Occipital lobe (tissue), 2 donors: ENCODE measurements around the gene ZNF416. TPM values are rescaled to one million over a fixed set of nuclear protein-coding genes. Genes with fewer than 3 reads are reported as not detected.

Experiments used
- DNase-seq: peaks from one replicate; lab custom pipeline; 2025; lab: John Stamatoyannopoulos, UW
- total RNA-seq: library from RNA; depleted of rRNA; stranded (reverse); fragments of >200 nt; gene quantifications from one replicate; pipeline ENCODE4 v1.2.3, GENCODE V29; 2014

ZNF416 gene
- total RNA-seq, 1 donor from 2014 or later = 15.1 TPM

GRCh38 chr19:57559404-57560025 lies 19.2 kb downstream of the ZNF416 start, which contains the start of gene ZNF550:
ZNF550 (minus strand) TSS chr19:57559863; CDS start chr19:57559682, 181 bp downstream.
- DNase-seq = peak; percentile 85

- no peak for DNase-seq
Observed at GRCh38 chr19:57559008-57559403, 19.7 kb downstream of the ZNF416 start.

- DNase-seq = no peak
Observed at GRCh38 chr19:57558525-57558924, 20.2 kb downstream of the ZNF416 start.

GRCh38 chr19:57557659-57558058 lies 21.1 kb downstream of the ZNF416 start:
- no peak for DNase-seq

- no peak for DNase-seq
Observed at GRCh38 chr19:57552432-57552831, 26.3 kb downstream of the ZNF416 start.

GRCh38 chr19:57546513-57546912 lies 32.2 kb downstream of the ZNF416 start:
- no peak for DNase-seq

GRCh38 chr19:57537953-57538547 lies 40.7 kb downstream of the ZNF416 start:
- DNase-seq = no peak

GRCh38 chr19:57527136-57527881 lies 51.4 kb downstream of the ZNF416 start, which contains the start of gene ZNF549:
ZNF549 (plus strand) TSS chr19:57527356; CDS start chr19:57527574, 218 bp downstream.
- peak; percentile 74 for DNase-seq

Other genes with a start within 250 kb of the ZNF416 start
- gene ZNF304, start 227.6 kb downstream of the ZNF416 start, total RNA-seq = 22.1 TPM
- 26.2 TPM for gene TRAPPC2B, start 215.4 kb downstream of the ZNF416 start, total RNA-seq
- gene ZNF547, start 215.4 kb downstream of the ZNF416 start, total RNA-seq = 11.2 TPM
- 49.1 TPM for gene ZNF548, start 189.1 kb downstream of the ZNF416 start, total RNA-seq
- gene ZNF17, start 167.8 kb downstream of the ZNF416 start, total RNA-seq = 31.7 TPM
- 37.1 TPM for gene ZNF749, start 143.6 kb downstream of the ZNF416 start, total RNA-seq
- 5.0 TPM for gene VN1R1, start 121.8 kb downstream of the ZNF416 start, total RNA-seq
- gene ZNF772, start 101.3 kb downstream of the ZNF416 start, total RNA-seq = 73.9 TPM
- gene ZNF419, start 91.2 kb downstream of the ZNF416 start, total RNA-seq = 32.1 TPM
- 26.4 TPM for gene ZNF773, start 79.0 kb downstream of the ZNF416 start, total RNA-seq
- 18.7 TPM for gene ZNF549, start 51.6 kb downstream of the ZNF416 start, total RNA-seq
- gene ZNF550, start 19.0 kb downstream of the ZNF416 start, total RNA-seq = 12.8 TPM
- 33.7 TPM for gene ZIK1, start 5.2 kb upstream of the ZNF416 start, total RNA-seq
- gene ZNF530, start 21.0 kb upstream of the ZNF416 start, total RNA-seq = 3.6 TPM
- 41.0 TPM for gene ZNF134, start 35.3 kb upstream of the ZNF416 start, total RNA-seq
- 34.9 TPM for gene ZNF211, start 54.3 kb upstream of the ZNF416 start, total RNA-seq
- not detected for gene ZSCAN4, start 90.0 kb upstream of the ZNF416 start, total RNA-seq
- gene ZNF551, start 103.1 kb upstream of the ZNF416 start, total RNA-seq = 30.1 TPM
- 42.7 TPM for gene ZNF154, start 130.3 kb upstream of the ZNF416 start, total RNA-seq
- gene ZNF671, start 148.7 kb upstream of the ZNF416 start, total RNA-seq = 36.2 TPM
- gene ZNF776, start 167.9 kb upstream of the ZNF416 start, total RNA-seq = 51.6 TPM
- gene ZNF586, start 190.8 kb upstream of the ZNF416 start, total RNA-seq = 69.7 TPM
- 9.7 TPM for gene ZNF552, start 236.0 kb upstream of the ZNF416 start, total RNA-seq